HepG2 (cell line): ENCODE data around the gene APBB3. TPM values are rescaled to one million over a fixed set of nuclear protein-coding genes. Genes with fewer than 3 reads are reported as not detected.

Experiments used
- FOSL1 ChIP-seq: sonication (generic); formaldehyde crosslinking; IDR thresholded peaks from 2 replicates; pipeline ENCODE4 v1.9.0; 2021; ENCODE audit warnings: missing genetic modification reagents, borderline replicate concordance
- NFKBIZ ChIP-seq: IDR thresholded peaks from 2 replicates; pipeline ENCODE4 v1.6.1; 2018; ENCODE audit warnings: missing genetic modification reagents, missing compliant biosample characterization
- SCMH1 ChIP-seq: sonication (generic); formaldehyde crosslinking; IDR thresholded peaks from 2 replicates; pipeline ENCODE4 v1.9.0; 2021; ENCODE audit warnings: missing genetic modification reagents, mild to moderate bottlenecking, borderline replicate concordance
- TBX2 ChIP-seq: sonication (generic); formaldehyde crosslinking; IDR thresholded peaks from 2 replicates; pipeline ENCODE4 v1.5.0; 2020; ENCODE audit warnings: missing genetic modification reagents, mild to moderate bottlenecking, borderline replicate concordance
- ZBTB34 ChIP-seq: sonication (generic); formaldehyde crosslinking; IDR thresholded peaks from 2 replicates; pipeline ENCODE4 v1.8.0; 2022; ENCODE audit warnings: mild to moderate bottlenecking, missing genetic modification reagents
- ZBTB8A ChIP-seq: sonication (generic); formaldehyde crosslinking; IDR thresholded peaks from 2 replicates; pipeline ENCODE4 v1.4.0; 2020; ENCODE audit warnings: mild to moderate bottlenecking, low read depth, missing genetic modification reagents, borderline replicate concordance
- ZNF121 ChIP-seq: sonication (generic); formaldehyde crosslinking; IDR thresholded peaks from 2 replicates; pipeline ENCODE4 v1.5.0; 2020; ENCODE audit warnings: mild to moderate bottlenecking, missing genetic modification reagents
- ZNF281 ChIP-seq: sonication (generic); formaldehyde crosslinking; IDR thresholded peaks from 2 replicates; pipeline ENCODE4 v1.4.0; 2020; ENCODE audit warnings: missing genetic modification reagents, borderline replicate concordance
- ZNF350 ChIP-seq: sonication (generic); formaldehyde crosslinking; IDR thresholded peaks from 2 replicates; pipeline ENCODE4 v1.4.0; 2020; ENCODE audit warnings: mild to moderate bottlenecking, low read depth, missing genetic modification reagents, borderline replicate concordance
- ZNF816 ChIP-seq: sonication (generic); formaldehyde crosslinking; IDR thresholded peaks from 2 replicates; pipeline ENCODE4 v1.8.0; 2022; ENCODE audit warnings: missing genetic modification reagents, mild to moderate bottlenecking, borderline replicate concordance
- ZSCAN25 ChIP-seq: sonication (generic); formaldehyde crosslinking; IDR thresholded peaks from 2 replicates; pipeline ENCODE4 v1.8.0; 2022; ENCODE audit warnings: mild to moderate bottlenecking, missing genetic modification reagents
- polyA plus RNA-seq, 8 experiments: library from polyadenylated mRNA; depleted of rRNA in 3 of 8; stranded (reverse) in 7 of 8; unstranded in 1 of 8; fragments of >200 nt; fragmentation: Illumina TruSeq in 4 of 8; extraction: Trizol in 4 of 8; gene quantifications; 2 replicates each; pipeline versions ENCODE4 v1.2.1 to v1.2.3, GENCODE V29; 2011 to 2016; ENCODE audit warnings: low read depth in 4 of 8, missing spikeins in 1 of 8, mixed read lengths in 1 of 8; ENCODE audit not compliant: insufficient read depth in 1 of 8
- total RNA-seq, 5 experiments: library from RNA; depleted of rRNA; stranded (reverse); fragments of >200 nt; fragmentation: Illumina TruSeq; extraction: Trizol; gene quantifications; 2 replicates each; pipeline ENCODE4 v1.2.3, GENCODE V29; 2016; ENCODE audit warnings: low read depth in 1 of 5

Gene APBB3
- total and polyA plus RNA-seq, 2 of the 13 experiments (the other 11 are each of a cell fraction or from before 2014, with no cell fraction given) = 0.38 to 0.78 TPM

- TF ChIP-seq FOSL1 (CRISPR knock-in tag) (no peak), ZNF281 (no peak), ZBTB34 (CRISPR knock-in tag) (no peak), ZNF121 (CRISPR knock-in tag) (no peak), ZSCAN25 (CRISPR knock-in tag) (no peak), ZNF350 (CRISPR knock-in tag) (no peak), TBX2 (CRISPR knock-in tag) (no peak), SCMH1 (CRISPR knock-in tag) (no peak), ZNF816 (no peak), ZBTB8A (CRISPR knock-in tag) (no peak), NFKBIZ (CRISPR knock-in tag) (no peak)
- TF ChIP-seq, all 625 proteins: peak for 0
Measured at GRCh38 chr5:140594169-140594568, 29.8 kb upstream of the APBB3 start (continued).
